GM21423 (cell line): ENCODE measurements around the gene MRPL28.
"Not testable (repeated sequence)": the region's sequence is repeated elsewhere in the genome, so short reads cannot be mapped to it uniquely, and the experiment has no call there.

ENCODE experiments used
- ATAC-seq: cut with Tn5 transposase; IDR thresholded peaks from one replicate; pipeline ENCODE4 v1.9.1; 2021; ENCODE audit warnings: mild to moderate bottlenecking, moderate library complexity; ENCODE audit not compliant: unreplicated experiment

Gene MRPL28

GRCh38 chr16:391885-392335, 21.6 kb upstream of the MRPL28 start:
- no peak for ATAC-seq

- ATAC-seq, result no peak
Measured at GRCh38 chr16:389352-389751, 19.0 kb upstream of the MRPL28 start.

GRCh38 chr16:387761-388666, 17.7 kb upstream of the MRPL28 start:
- ATAC-seq, result not testable (repeated sequence)

GRCh38 chr16:386641-387156, 16.4 kb upstream of the MRPL28 start:
- no peak for ATAC-seq

- ATAC-seq, result peak; percentile 37
Measured at GRCh38 chr16:383326-384051, 13.2 kb upstream of the MRPL28 start.

GRCh38 chr16:381789-382717, 11.7 kb upstream of the MRPL28 start, which contains the start of gene PGAP6:
PGAP6 (minus strand) TSS chr16:381978; CDS start chr16:381821, 157 bp downstream.
- ATAC-seq, result peak; percentile 49

GRCh38 chr16:381012-381788, 10.9 kb upstream of the MRPL28 start:
- no peak for ATAC-seq

GRCh38 chr16:380762-381011, 10.3 kb upstream of the MRPL28 start:
- no peak for ATAC-seq

GRCh38 chr16:379961-380761, 9.8 kb upstream of the MRPL28 start:
- ATAC-seq, result no peak

- ATAC-seq, result no peak
Measured at GRCh38 chr16:379183-379960, 9.0 kb upstream of the MRPL28 start.

- no peak for ATAC-seq
Measured at GRCh38 chr16:378821-379182, 8.5 kb upstream of the MRPL28 start.

- ATAC-seq, result not testable (repeated sequence)
Measured at GRCh38 chr16:378113-378820, 7.9 kb upstream of the MRPL28 start.

GRCh38 chr16:377419-377951, 7.1 kb upstream of the MRPL28 start:
- no peak for ATAC-seq

- no peak for ATAC-seq
Measured at GRCh38 chr16:376817-377418, 6.6 kb upstream of the MRPL28 start.

GRCh38 chr16:375927-376816, 5.8 kb upstream of the MRPL28 start:
- no peak for ATAC-seq

GRCh38 chr16:375212-375611, 4.9 kb upstream of the MRPL28 start:
- ATAC-seq, result no peak
